ENCODE data around the gene RTKN.

DNA sequence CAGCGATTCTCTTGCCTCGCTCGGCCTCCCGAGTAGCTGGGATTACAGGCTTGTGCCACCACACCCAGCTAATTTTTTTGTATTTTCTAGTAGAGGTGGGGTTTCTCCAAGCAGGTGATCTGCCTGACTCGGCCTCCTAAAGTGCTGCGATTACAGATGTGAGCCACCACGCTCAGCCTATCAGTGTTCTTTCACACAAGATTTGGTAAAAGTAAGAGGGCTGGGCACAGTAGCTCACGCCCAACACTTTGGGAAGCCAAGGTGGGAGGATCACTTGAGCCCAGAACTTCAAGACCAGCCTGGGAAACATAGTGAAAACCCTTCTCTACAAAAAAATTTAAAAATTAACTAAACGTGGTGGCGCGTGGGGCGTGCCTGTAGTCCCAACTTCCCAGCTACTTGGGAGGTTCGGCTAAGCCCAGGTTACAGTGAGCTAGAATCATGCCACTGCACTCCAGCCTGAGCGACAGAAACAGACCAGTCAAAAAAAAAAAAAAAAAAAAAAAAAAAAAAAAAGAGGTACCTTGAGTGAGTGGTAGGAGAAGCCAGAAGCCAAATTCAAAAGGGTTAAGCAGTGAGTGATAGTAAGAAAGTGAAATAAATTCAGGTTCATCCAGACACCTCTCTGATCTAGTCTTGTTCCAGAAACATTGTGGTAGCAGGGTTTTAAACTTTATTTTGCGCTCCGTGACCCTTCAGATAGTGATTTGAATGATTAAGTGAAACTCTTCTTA lies 29.8 kb upstream of the RTKN start:
- TF ChIP-seq SMAD1 (IDR thresholded peaks at IDR 0.05; ENCODE audit: low read depth, partially characterized antibody), result no peak
- no peak for TF ChIP-seq CREM (IDR thresholded peaks at IDR 0.05; ENCODE audit: low read depth)
- no peak for TF ChIP-seq BRCA1 (IDR thresholded peaks at IDR 0.05; ENCODE audit: low read depth, low read length)
- TF ChIP-seq TAF1 (IDR thresholded peaks at IDR 0.05; ENCODE audit: borderline replicate concordance, low read depth, low read length), result no peak
- TF ChIP-seq CREB1 (IDR thresholded peaks at IDR 0.05; ENCODE audit: low read depth), result no peak
- no peak for TF ChIP-seq NFIC (IDR thresholded peaks at IDR 0.05; ENCODE audit: low read depth, low read length)
- TF ChIP-seq POLR2A (IDR thresholded peaks at IDR 0.05; ENCODE audit: low read depth, low read length), result no peak
- no peak for TF ChIP-seq RELA (IDR thresholded peaks at IDR 0.05; ENCODE audit: borderline replicate concordance, partially characterized antibody)
- no peak for TF ChIP-seq POLR2AphosphoS5 (IDR thresholded peaks at IDR 0.05; ENCODE audit: low read length)
- TF ChIP-seq, protein P1, sequence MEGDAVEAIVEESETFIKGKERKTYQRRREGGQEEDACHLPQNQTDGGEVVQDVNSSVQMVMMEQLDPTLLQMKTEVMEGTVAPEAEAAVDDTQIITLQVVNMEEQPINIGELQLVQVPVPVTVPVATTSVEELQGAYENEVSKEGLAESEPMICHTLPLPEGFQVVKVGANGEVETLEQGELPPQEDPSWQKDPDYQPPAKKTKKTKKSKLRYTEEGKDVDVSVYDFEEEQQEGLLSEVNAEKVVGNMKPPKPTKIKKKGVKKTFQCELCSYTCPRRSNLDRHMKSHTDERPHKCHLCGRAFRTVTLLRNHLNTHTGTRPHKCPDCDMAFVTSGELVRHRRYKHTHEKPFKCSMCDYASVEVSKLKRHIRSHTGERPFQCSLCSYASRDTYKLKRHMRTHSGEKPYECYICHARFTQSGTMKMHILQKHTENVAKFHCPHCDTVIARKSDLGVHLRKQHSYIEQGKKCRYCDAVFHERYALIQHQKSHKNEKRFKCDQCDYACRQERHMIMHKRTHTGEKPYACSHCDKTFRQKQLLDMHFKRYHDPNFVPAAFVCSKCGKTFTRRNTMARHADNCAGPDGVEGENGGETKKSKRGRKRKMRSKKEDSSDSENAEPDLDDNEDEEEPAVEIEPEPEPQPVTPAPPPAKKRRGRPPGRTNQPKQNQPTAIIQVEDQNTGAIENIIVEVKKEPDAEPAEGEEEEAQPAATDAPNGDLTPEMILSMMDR (IDR thresholded peaks at IDR 0.05 in 2 of 3, conservative IDR thresholded peaks at IDR 0.05 in 1 of 3; ENCODE audit: control insufficient read depth in 2 of 3, extremely low read depth in 1 of 3, insufficient read depth in 1 of 3, low read depth in 3 of 3, low read length in 3 of 3), result no peak
